SK-N-MC (cell line): ENCODE data around the gene AK4.

ENCODE experiments used
- DNase-seq: peaks from one replicate; pipeline ENCODE4 v3.0.0-alpha.2; 2011; ENCODE audit warnings: low read depth, low spot score
- H3K27ac ChIP-seq: fragments of 200-600 bp; sonication (generic); 2 replicates; pipeline ENCODE4 v1.5.1; 2016; ENCODE audit warnings: mixed run types
- H3K36me3 ChIP-seq: fragments of 200-600 bp; sonication (generic); 2 replicates; pipeline ENCODE4 v1.6.1; 2017; ENCODE audit warnings: antibody characterized with exemption, low read length, mixed read lengths; ENCODE audit not compliant: insufficient read depth
- H3K4me3 ChIP-seq: fragments of 200-600 bp; sonication (generic); 2 replicates; pipeline ENCODE4 v1.5.1; 2016
- H3K9ac ChIP-seq: fragments of 200-600 bp; sonication (generic); 2 replicates; pipeline ENCODE4 v1.8.0; 2017; ENCODE audit warnings: mixed run types, mixed read lengths; ENCODE audit not compliant: insufficient read length
- H3K9me3 ChIP-seq: fragments of 200-600 bp; sonication (generic); 2 replicates; pipeline ENCODE4 v1.6.1; 2017; ENCODE audit warnings: low read depth, mild to moderate bottlenecking, antibody characterized with exemption, low read length, moderate library complexity, mixed read lengths
- EZH2 ChIP-seq: fragments of 200-600 bp; sonication (generic); IDR thresholded peaks from one replicate; pipeline ENCODE4 v1.6.1; 2017; ENCODE audit warnings: antibody characterized with exemption
- FOXP2 ChIP-seq: optimal IDR thresholded peaks from 2 replicates; pipeline ENCODE3; 2011; ENCODE audit warnings: mild to moderate bottlenecking, moderate library complexity; ENCODE audit not compliant: insufficient read depth; ENCODE audit errors: extremely low read length, control extremely low read depth
- POLR2AphosphoS5 ChIP-seq: IDR thresholded peaks from 2 replicates; pipeline ENCODE4 v1.6.1; 2012; ENCODE audit warnings: mild to moderate bottlenecking, low read depth, low read length, borderline replicate concordance

Gene AK4

GRCh38 chr1:65255035-65255655 is 107.1 kb downstream of the AK4 start:
- peak overlapping the region; percentile 61 for H3K9ac ChIP-seq
- no peaks in the 10 kb centered on the region for H3K36me3 ChIP-seq
- DNase-seq, result no peak
- TF ChIP-seq POLR2AphosphoS5 (no peak), FOXP2 (no peak), EZH2 (no peak)
- peak overlapping the region; percentile 94 for H3K4me3 ChIP-seq
- H3K9me3 ChIP-seq, result no peaks in the 10 kb centered on the region
- H3K27ac ChIP-seq, result no peak overlapping the region

GRCh38 chr1:65255656-65256050 is 107.7 kb downstream of the AK4 start:
- TF ChIP-seq POLR2AphosphoS5 (no peak), EZH2 (no peak), FOXP2 (no peak)
- Histone ChIP-seq H3K9ac (no peak overlapping the region), H3K36me3 (no peaks in the 10 kb centered on the region), H3K4me3 (peak overlapping the region; percentile 94), H3K9me3 (no peaks in the 10 kb centered on the region), H3K27ac (no peak overlapping the region)
- DNase-seq, result no peak

- H3K9ac ChIP-seq, result no peak overlapping the region
- H3K9me3 ChIP-seq, result no peaks in the 10 kb centered on the region
- H3K36me3 ChIP-seq, result no peaks in the 10 kb centered on the region
- no peak overlapping the region for H3K27ac ChIP-seq
- TF ChIP-seq EZH2 (no peak), POLR2AphosphoS5 (no peak), FOXP2 (no peak)
- H3K4me3 ChIP-seq, result no peak overlapping the region
- no peak for DNase-seq
Observed at GRCh38 chr1:65256860-65257708, 109.1 kb downstream of the AK4 start.

GRCh38 chr1:65258106-65258505 is 110.1 kb downstream of the AK4 start:
- Histone ChIP-seq H3K27ac (no peak overlapping the region), H3K9ac (no peak overlapping the region), H3K9me3 (no peaks in the 10 kb centered on the region), H3K36me3 (no peaks in the 10 kb centered on the region), H3K4me3 (no peak overlapping the region)
- no peak for TF ChIP-seq FOXP2
- TF ChIP-seq POLR2AphosphoS5, result no peak
- no peak for TF ChIP-seq EZH2
- DNase-seq, result no peak

GRCh38 chr1:65259816-65260215 is 111.8 kb downstream of the AK4 start:
- H3K9ac ChIP-seq, result no peak overlapping the region
- TF ChIP-seq EZH2, result no peak
- TF ChIP-seq FOXP2, result no peak
- TF ChIP-seq POLR2AphosphoS5, result no peak
- H3K27ac ChIP-seq, result no peak overlapping the region
- H3K36me3 ChIP-seq, result no peaks in the 10 kb centered on the region
- H3K4me3 ChIP-seq, result no peak overlapping the region
- H3K9me3 ChIP-seq, result no peaks in the 10 kb centered on the region
- DNase-seq, result no peak

GRCh38 chr1:65260851-65261473 is 113.0 kb downstream of the AK4 start:
- no peaks in the 10 kb centered on the region for H3K9me3 ChIP-seq
- no peak for DNase-seq
- TF ChIP-seq FOXP2 (no peak), POLR2AphosphoS5 (no peak), EZH2 (no peak)
- no peak overlapping the region for H3K4me3 ChIP-seq
- H3K9ac ChIP-seq, result no peak overlapping the region
- no peak overlapping the region for H3K27ac ChIP-seq
- no peaks in the 10 kb centered on the region for H3K36me3 ChIP-seq

GRCh38 chr1:65263286-65263685 is 115.3 kb downstream of the AK4 start:
- no peak overlapping the region for H3K9ac ChIP-seq
- no peaks in the 10 kb centered on the region for H3K9me3 ChIP-seq
- no peak for TF ChIP-seq POLR2AphosphoS5
- H3K36me3 ChIP-seq, result no peaks in the 10 kb centered on the region
- no peak for DNase-seq
- no peak overlapping the region for H3K27ac ChIP-seq
- H3K4me3 ChIP-seq, result no peak overlapping the region

- DNase-seq, result no peak
- Histone ChIP-seq H3K4me3 (peak overlapping the region; percentile 48), H3K9ac (no peak overlapping the region), H3K27ac (no peak overlapping the region), H3K9me3 (no peaks in the 10 kb centered on the region), H3K36me3 (no peaks in the 10 kb centered on the region)
- no peak for TF ChIP-seq POLR2AphosphoS5
- peak; percentile 88 for TF ChIP-seq FOXP2
- TF ChIP-seq EZH2, result no peak
Observed at GRCh38 chr1:65264197-65264929, 116.4 kb downstream of the AK4 start.
